Mesenchymal stem cell (in vitro differentiated cells and primary cell): ENCODE measurements around the gene CROT.

Experiments used
- DNase-seq: peaks from one replicate; pipeline ENCODE4 v3.0.0-alpha.2; 2013
- H2AFZ ChIP-seq: one replicate; pipeline ENCODE4 v1.6.1; 2013; ENCODE audit warnings: low read depth, mild to moderate bottlenecking, control low read depth, inconsistent platforms, low read length, moderate library complexity
- H2AK5ac ChIP-seq: 2 replicates; pipeline ENCODE4 v1.6.1; 2013; ENCODE audit warnings: low read length, moderate library complexity, mild to moderate bottlenecking, inconsistent platforms; ENCODE audit not compliant: severe bottlenecking
- H2BK120ac ChIP-seq: one replicate; pipeline ENCODE4 v1.6.1; 2013; ENCODE audit warnings: low read depth, mild to moderate bottlenecking, inconsistent platforms, low read length, moderate library complexity
- H2BK12ac ChIP-seq, 2 experiments: one replicate each; pipeline ENCODE4 v1.6.1; 2013; ENCODE audit warnings: inconsistent platforms in 2 of 2, low read length in 2 of 2, mild to moderate bottlenecking in 2 of 2, moderate library complexity in 2 of 2, control low read depth in 1 of 2
- H2BK15ac ChIP-seq: one replicate; pipeline ENCODE4 v1.6.1; 2013; ENCODE audit warnings: mild to moderate bottlenecking, low read depth, inconsistent platforms; ENCODE audit not compliant: poor library complexity, severe bottlenecking
- H2BK5ac ChIP-seq: 2 replicates; pipeline ENCODE4 v1.6.1; 2013; ENCODE audit warnings: low read depth, mild to moderate bottlenecking, low read length, control low read depth, inconsistent platforms; ENCODE audit not compliant: poor library complexity, severe bottlenecking
- H3K14ac ChIP-seq, 2 experiments: one replicate each; pipeline ENCODE4 v1.6.1; 2013; ENCODE audit warnings: inconsistent platforms in 2 of 2, low read length in 2 of 2, control low read depth in 1 of 2, mild to moderate bottlenecking in 1 of 2, moderate library complexity in 1 of 2
- H3K18ac ChIP-seq, 2 experiments: one replicate each; pipeline ENCODE4 v1.6.1; 2013; ENCODE audit warnings: inconsistent platforms in 2 of 2, low read length in 2 of 2, control low read depth in 1 of 2, low read depth in 1 of 2, mild to moderate bottlenecking in 1 of 2
- H3K23ac ChIP-seq, 2 experiments: one replicate each; pipeline ENCODE4 v1.6.1; 2013; ENCODE audit warnings: inconsistent platforms in 2 of 2, low read length in 2 of 2, mild to moderate bottlenecking in 2 of 2, moderate library complexity in 2 of 2, control low read depth in 1 of 2
- H3K27ac ChIP-seq: 2 replicates; pipeline ENCODE4 v1.5.1; 2013; ENCODE audit warnings: mild to moderate bottlenecking, moderate library complexity, low read length, control low read depth, inconsistent platforms; ENCODE audit not compliant: poor library complexity, severe bottlenecking
- H3K27me3 ChIP-seq, 2 experiments: 2 replicates each; pipeline versions ENCODE4 v1.6.1 to v1.7.0; 2013; ENCODE audit warnings: low read length in 2 of 2, mild to moderate bottlenecking in 2 of 2, moderate library complexity in 2 of 2, control low read depth in 1 of 2, inconsistent platforms in 1 of 2; ENCODE audit not compliant: control insufficient read depth in 1 of 2, insufficient read depth in 1 of 2
- H3K36me3 ChIP-seq, 2 experiments: 2 replicates each; pipeline versions ENCODE4 v1.6.1 to v1.7.0; 2013; ENCODE audit warnings: low read length in 2 of 2, control low read depth in 1 of 2, inconsistent platforms in 1 of 2, low read depth in 1 of 2, mild to moderate bottlenecking in 1 of 2; ENCODE audit not compliant: insufficient read depth in 2 of 2, control insufficient read depth in 1 of 2
- H3K4ac ChIP-seq, 2 experiments: one replicate each; pipeline ENCODE4 v1.6.1; 2013; ENCODE audit warnings: inconsistent platforms in 2 of 2, low read length in 2 of 2, mild to moderate bottlenecking in 2 of 2, moderate library complexity in 2 of 2, control low read depth in 1 of 2, low read depth in 1 of 2
- H3K4me1 ChIP-seq: 2 replicates; pipeline ENCODE4 v1.6.1; 2013; ENCODE audit warnings: low read depth, low read length, control low read depth; ENCODE audit not compliant: control insufficient read depth, insufficient read depth
- H3K4me2 ChIP-seq: 2 replicates; pipeline ENCODE4 v1.6.1; 2013; ENCODE audit warnings: low read length, mild to moderate bottlenecking, inconsistent platforms; ENCODE audit not compliant: poor library complexity, severe bottlenecking
- H3K4me3 ChIP-seq, 2 experiments: 2 replicates each; pipeline versions ENCODE4 v1.5.1 to v1.7.0; 2013; ENCODE audit warnings: low read length in 2 of 2, mild to moderate bottlenecking in 2 of 2, control low read depth in 1 of 2, low read depth in 1 of 2; ENCODE audit not compliant: insufficient read depth in 1 of 2
- H3K79me1 ChIP-seq: replicated peaks from 2 replicates; pipeline ENCODE4 v1.6.1; 2013; ENCODE audit warnings: mild to moderate bottlenecking, control low read depth, low read length, inconsistent platforms; ENCODE audit not compliant: poor library complexity, severe bottlenecking
- H3K9ac ChIP-seq: 2 replicates; pipeline ENCODE4 v1.7.0; 2013; ENCODE audit warnings: mild to moderate bottlenecking, low read length, moderate library complexity
- H3K9me3 ChIP-seq: 2 replicates; pipeline ENCODE4 v1.7.0; 2013; ENCODE audit warnings: mild to moderate bottlenecking, low read length; ENCODE audit not compliant: control insufficient read depth
- H4K8ac ChIP-seq: one replicate; pipeline ENCODE4 v1.6.1; 2013; ENCODE audit warnings: inconsistent platforms, mild to moderate bottlenecking, low read length, moderate library complexity
- H4K91ac ChIP-seq: one replicate; pipeline ENCODE4 v1.6.1; 2013; ENCODE audit warnings: mild to moderate bottlenecking, low read length, inconsistent platforms
- WGBS: methylation state at CpG from one replicate; pipeline ENCODE4 v1.1.7; 2013; ENCODE audit warnings: mixed read lengths; 5-methylcytosine and 5-hydroxymethylcytosine counted together

CROT gene

DNA sequence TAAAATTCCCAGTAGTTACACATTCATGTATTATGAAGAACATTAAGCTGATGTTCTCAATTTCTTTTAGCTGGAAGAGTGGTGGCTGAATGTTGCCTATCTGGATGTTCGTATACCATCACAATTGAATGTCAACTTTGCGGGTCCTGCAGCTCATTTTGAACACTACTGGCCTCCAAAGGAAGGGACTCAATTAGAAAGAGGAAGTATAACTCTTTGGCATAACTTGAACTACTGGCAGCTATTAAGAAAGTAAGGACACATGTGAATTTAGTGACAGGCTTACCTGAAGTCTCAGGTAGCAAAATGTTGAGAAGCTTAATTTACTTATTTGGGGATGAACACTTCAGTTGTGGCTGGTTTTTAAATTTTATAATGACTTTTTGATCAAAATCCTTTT, 15.9 kb downstream of the CROT start:
- H4K8ac ChIP-seq, result no peak overlapping the region
- no peak overlapping the region for H3K4me2 ChIP-seq
- H2BK5ac ChIP-seq, result no peak overlapping the region
- no peak overlapping the region for H2BK120ac ChIP-seq
- no peak overlapping the region for H2AK5ac ChIP-seq
- no peaks in the 10 kb centered on the region for H3K9me3 ChIP-seq
- WGBS, result 100% methylated on average over 2 of the region's 2 CpGs
- H3K79me1 ChIP-seq, result peaks cover 3% of the 10 kb centered on the region
- no peak for DNase-seq
- no peak overlapping the region for H3K4ac ChIP-seq
- H3K9ac ChIP-seq, result no peak overlapping the region
- H3K4me1 ChIP-seq, result no peaks in the 10 kb centered on the region
- H3K27ac ChIP-seq, result no peak overlapping the region
- H3K18ac ChIP-seq, result no peak overlapping the region
- no peak overlapping the region for H3K23ac ChIP-seq
- H3K36me3 ChIP-seq, result peaks cover 2 to 27% of the 10 kb centered on the region in 2 experiments
- no peak overlapping the region for H2BK12ac ChIP-seq
- H3K14ac ChIP-seq, result no peak overlapping the region
- no peaks in the 10 kb centered on the region for H3K27me3 ChIP-seq
- H4K91ac ChIP-seq, result no peak overlapping the region
- no peak overlapping the region for H2AFZ ChIP-seq
- H3K4me3 ChIP-seq, result no peak overlapping the region
- no peak overlapping the region for H2BK15ac ChIP-seq

DNA sequence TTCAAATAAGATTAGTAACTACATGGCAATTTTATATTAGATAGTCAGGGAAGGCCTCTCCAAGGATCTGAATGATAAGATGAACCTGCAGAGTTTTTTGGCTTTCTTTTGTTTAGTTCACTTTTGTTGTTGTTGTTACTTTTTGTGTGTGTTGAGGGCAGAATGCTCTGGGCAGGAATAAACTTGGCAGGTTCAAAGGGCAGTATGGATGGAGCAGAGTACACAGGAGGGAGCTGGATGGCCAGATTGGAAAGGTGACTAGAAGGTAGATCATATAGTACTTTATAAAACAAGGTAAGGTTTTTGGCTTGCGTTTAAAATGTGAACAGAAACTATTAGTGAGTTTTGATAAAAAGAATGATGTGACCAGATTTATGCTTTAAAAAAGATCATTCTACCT, 17.9 kb downstream of the CROT start:
- WGBS, result 100% methylated on average over 1 of the region's 1 CpG
- no peak overlapping the region for H3K4me2 ChIP-seq
- no peak overlapping the region for H2BK5ac ChIP-seq
- H2BK120ac ChIP-seq, result no peak overlapping the region
- H3K27me3 ChIP-seq, result no peaks in the 10 kb centered on the region
- no peak overlapping the region for H3K4ac ChIP-seq
- no peak for DNase-seq
- H3K4me1 ChIP-seq, result no peaks in the 10 kb centered on the region
- H3K4me3 ChIP-seq, result no peak overlapping the region
- no peak overlapping the region for H4K8ac ChIP-seq
- H2AK5ac ChIP-seq, result no peak overlapping the region
- no peak overlapping the region for H2BK12ac ChIP-seq
- H3K79me1 ChIP-seq, result no peaks in the 10 kb centered on the region
- peaks cover 2 to 28% of the 10 kb centered on the region in 2 experiments for H3K36me3 ChIP-seq
- no peak overlapping the region for H2BK15ac ChIP-seq
- no peak overlapping the region for H3K23ac ChIP-seq
- no peak overlapping the region for H2AFZ ChIP-seq
- H3K14ac ChIP-seq, result no peak overlapping the region
- no peaks in the 10 kb centered on the region for H3K9me3 ChIP-seq
- no peak overlapping the region for H3K18ac ChIP-seq
- H3K27ac ChIP-seq, result no peak overlapping the region
- no peak overlapping the region for H4K91ac ChIP-seq
- H3K9ac ChIP-seq, result no peak overlapping the region

DNA sequence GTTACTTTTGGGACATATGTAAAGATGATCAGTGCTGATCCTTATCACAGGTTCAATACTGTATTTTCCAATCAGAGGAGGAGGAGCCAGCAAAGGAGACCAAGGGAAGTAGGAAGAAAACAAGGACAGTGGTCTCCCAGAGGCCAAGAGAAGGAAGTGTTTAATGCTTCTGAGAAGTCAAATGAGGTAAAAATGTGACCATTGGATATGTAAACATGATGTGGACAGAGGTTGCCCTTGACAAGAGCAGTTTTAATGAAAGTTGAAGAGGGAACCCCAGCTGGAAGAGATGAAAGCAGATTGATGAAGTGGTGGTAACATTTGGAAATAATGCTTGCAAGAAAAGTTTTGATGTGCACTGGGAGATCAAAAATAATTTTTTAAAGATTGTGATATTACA, 18.8 kb downstream of the CROT start:
- Histone ChIP-seq H3K9me3 (no peaks in the 10 kb centered on the region), H3K27me3 (no peaks in the 10 kb centered on the region), H3K23ac (no peak overlapping the region), H3K79me1 (no peaks in the 10 kb centered on the region), H3K4me3 (no peak overlapping the region), H3K4ac (no peak overlapping the region), H3K14ac (no peak overlapping the region), H4K8ac (no peak overlapping the region), H3K18ac (no peak overlapping the region), H2BK5ac (no peak overlapping the region), H3K27ac (no peak overlapping the region), H4K91ac (no peak overlapping the region), H2BK15ac (no peak overlapping the region), H3K4me1 (no peaks in the 10 kb centered on the region), H3K9ac (no peak overlapping the region), H3K4me2 (no peak overlapping the region), H2AK5ac (no peak overlapping the region), H2AFZ (no peak overlapping the region), H2BK120ac (no peak overlapping the region), H3K36me3 (peaks cover 2 to 28% of the 10 kb centered on the region in 2 experiments), H2BK12ac (no peak overlapping the region)
- no peak for DNase-seq

DNA sequence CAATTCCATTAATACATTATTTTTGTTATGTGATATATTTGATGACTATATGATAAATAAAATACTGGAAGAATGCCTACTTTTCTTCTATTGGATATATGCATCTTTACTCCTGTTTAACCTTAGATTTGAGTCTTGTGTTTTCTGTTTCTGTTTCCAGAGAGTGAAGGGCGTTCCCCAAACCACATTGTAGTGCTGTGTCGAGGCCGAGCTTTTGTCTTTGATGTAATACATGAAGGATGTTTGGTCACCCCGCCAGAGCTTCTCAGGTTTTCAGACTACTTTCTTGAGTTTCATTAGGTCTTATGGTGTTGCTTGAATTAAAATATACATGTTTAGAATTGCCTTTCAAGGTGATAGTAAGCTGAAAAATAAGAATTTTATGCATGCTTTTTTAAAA, 23.8 kb downstream of the CROT start:
- Histone ChIP-seq H3K27ac (no peak overlapping the region), H2AFZ (no peak overlapping the region), H3K23ac (no peak overlapping the region), H3K36me3 (peaks cover 2 to 13% of the 10 kb centered on the region in 2 experiments), H3K14ac (no peak overlapping the region), H3K4me3 (no peak overlapping the region), H2BK15ac (no peak overlapping the region), H3K4ac (no peak overlapping the region), H3K4me2 (no peak overlapping the region), H2BK5ac (no peak overlapping the region), H3K18ac (no peak overlapping the region), H4K8ac (no peak overlapping the region), H3K4me1 (no peaks in the 10 kb centered on the region), H2BK12ac (no peak overlapping the region), H2AK5ac (no peak overlapping the region), H3K79me1 (no peaks in the 10 kb centered on the region), H3K9me3 (no peaks in the 10 kb centered on the region), H3K27me3 (no peaks in the 10 kb centered on the region), H3K9ac (no peak overlapping the region), H4K91ac (no peak overlapping the region), H2BK120ac (no peak overlapping the region)
- 99% methylated on average over 4 of the region's 4 CpGs for WGBS
- DNase-seq, result no peak
